IPS DF 6.9 (cell line): ENCODE results near the gene CNOT1.

Experiments used
- DNase-seq: peaks from one replicate; pipeline ENCODE4 v3.0.0-alpha.2; 2013; ENCODE audit warnings: low read depth, low spot score
- H3K27ac ChIP-seq: one replicate; pipeline ENCODE4 v1.5.1; 2013; ENCODE audit warnings: low read length, control low read depth
- H3K27me3 ChIP-seq: 2 replicates; pipeline ENCODE4 v1.6.1; 2013; ENCODE audit warnings: mild to moderate bottlenecking, low read length; ENCODE audit not compliant: control insufficient read depth, insufficient read depth
- H3K36me3 ChIP-seq: 2 replicates; pipeline ENCODE4 v1.6.1; 2013; ENCODE audit warnings: low read length; ENCODE audit not compliant: control insufficient read depth, insufficient read depth
- H3K4me1 ChIP-seq: 2 replicates; pipeline ENCODE4 v1.6.1; 2013; ENCODE audit warnings: low read length; ENCODE audit not compliant: control insufficient read depth, insufficient read depth
- H3K4me3 ChIP-seq: 2 replicates; pipeline ENCODE4 v1.5.1; 2013; ENCODE audit warnings: mild to moderate bottlenecking, low read length
- H3K9me3 ChIP-seq: 2 replicates; pipeline ENCODE4 v1.6.1; 2013; ENCODE audit warnings: low read length, inconsistent platforms; ENCODE audit not compliant: control insufficient read depth, insufficient read depth
- WGBS: extraction: QIAGEN DNeasy Blood & Tissue Kit; methylation state at CpG from one replicate; pipeline ENCODE4 v1.1.7; 2013; ENCODE audit warnings: mixed read lengths, missing lambda C conversion rate; ENCODE audit not compliant: insufficient read length, insufficient coverage; 5-methylcytosine and 5-hydroxymethylcytosine counted together

CNOT1 gene

DNA sequence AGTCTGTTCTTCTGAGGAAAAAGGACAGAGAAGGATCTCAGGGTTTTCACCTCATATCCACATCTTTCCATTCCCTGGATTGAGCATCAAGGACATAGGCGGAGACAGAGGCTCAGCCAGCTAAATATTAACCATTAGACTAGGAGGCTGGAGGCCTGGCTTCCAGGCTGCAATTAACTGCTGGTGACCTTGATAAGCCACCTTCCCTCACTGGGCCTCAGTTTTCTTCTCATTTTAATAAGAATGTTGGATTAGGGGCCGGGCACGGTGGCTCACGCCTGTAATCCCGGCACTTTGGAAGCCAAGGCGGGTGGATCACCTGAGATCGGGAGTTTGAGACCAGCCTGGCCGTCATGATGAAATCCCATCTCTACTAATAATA is 25.6 kb upstream of the CNOT1 start:
- DNase-seq = no peak
- no peaks in the 10 kb centered on the region for H3K36me3 ChIP-seq
- no peaks in the 10 kb centered on the region for H3K9me3 ChIP-seq
- H3K4me3 ChIP-seq = no peak overlapping the region
- no peaks in the 10 kb centered on the region; the same call in 1 of the 2 replicates for H3K4me1 ChIP-seq
- no peaks in the 10 kb centered on the region for H3K27me3 ChIP-seq
- no peak overlapping the region for H3K27ac ChIP-seq
- no CpG with 5 or more reads among the region's 8 CpGs for WGBS

DNA sequence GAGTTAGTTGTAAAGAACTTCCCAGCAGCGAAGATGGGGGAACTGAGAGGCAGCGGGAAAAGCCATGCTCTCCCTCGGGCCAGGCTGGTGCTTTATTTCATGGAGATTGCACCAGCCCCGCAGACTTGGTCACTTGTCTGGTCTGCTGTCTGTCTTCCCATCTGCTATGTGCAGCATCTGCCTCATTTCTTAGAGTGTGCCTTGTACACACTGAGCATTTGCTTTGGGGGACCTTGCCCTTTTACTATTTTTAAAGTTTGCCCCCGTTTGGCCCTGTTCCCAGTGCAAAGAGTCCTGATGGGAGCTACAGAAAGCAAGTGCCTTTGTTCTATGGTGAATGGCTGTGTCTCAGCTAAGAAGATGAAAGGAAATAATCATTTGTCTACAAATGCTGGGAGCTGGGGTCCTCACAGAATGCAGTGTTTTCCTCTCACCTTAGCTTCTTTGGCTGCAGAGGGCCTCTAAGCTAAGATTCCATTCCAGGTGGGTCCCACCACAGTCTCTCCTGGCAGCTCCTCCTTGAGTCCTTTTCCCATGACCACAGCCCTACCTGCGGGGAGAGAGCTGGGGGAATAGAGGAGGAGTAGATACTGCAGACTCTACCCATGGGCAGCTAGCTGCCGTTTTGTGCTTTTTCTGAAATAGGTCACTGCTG is 25.1 kb upstream of the CNOT1 start:
- no CpG with 5 or more reads among the region's 7 CpGs for WGBS
- no peak for DNase-seq
- Histone ChIP-seq H3K9me3 (no peaks in the 10 kb centered on the region), H3K4me3 (no peak overlapping the region), H3K4me1 (no peaks in the 10 kb centered on the region; the same call in 1 of the 2 replicates), H3K27me3 (no peaks in the 10 kb centered on the region), H3K27ac (no peak overlapping the region), H3K36me3 (no peaks in the 10 kb centered on the region)

GRCh38 chr16:58652741-58653140 is 23.1 kb upstream of the CNOT1 start:
- Histone ChIP-seq H3K9me3 (no peaks in the 10 kb centered on the region), H3K36me3 (no peaks in the 10 kb centered on the region), H3K27ac (no peak overlapping the region), H3K4me3 (no peak overlapping the region), H3K27me3 (no peaks in the 10 kb centered on the region), H3K4me1 (no peaks in the 10 kb centered on the region; the same call in 1 of the 2 replicates)
- WGBS = no CpG with 5 or more reads among the region's 3 CpGs
- DNase-seq = peak; percentile 87

DNA sequence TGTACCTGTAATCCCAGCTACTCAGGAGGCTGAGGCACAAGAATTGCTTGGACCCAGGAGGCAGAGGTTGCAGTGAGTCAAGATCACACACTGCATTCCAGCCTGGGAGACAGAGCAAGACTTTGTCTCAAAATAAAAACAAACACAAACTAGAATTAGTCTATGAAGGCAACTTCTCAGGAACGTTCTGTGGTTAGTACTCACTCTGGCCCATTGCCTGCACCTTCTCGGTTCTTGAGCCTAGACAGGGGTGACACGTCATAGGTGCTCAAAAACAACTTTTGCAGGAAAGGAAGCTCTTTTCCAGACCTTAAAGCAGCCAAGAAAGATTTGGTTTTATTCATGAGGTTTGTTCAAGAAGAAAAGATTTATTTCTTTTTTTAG is 22.3 kb upstream of the CNOT1 start:
- no peaks in the 10 kb centered on the region for H3K27me3 ChIP-seq
- no peak overlapping the region for H3K27ac ChIP-seq
- no CpG with 5 or more reads among the region's 3 CpGs for WGBS
- H3K9me3 ChIP-seq = no peaks in the 10 kb centered on the region
- H3K4me3 ChIP-seq = no peak overlapping the region
- no peaks in the 10 kb centered on the region; the same call in 1 of the 2 replicates for H3K4me1 ChIP-seq
- H3K36me3 ChIP-seq = no peaks in the 10 kb centered on the region
- no peak for DNase-seq

GRCh38 chr16:58649707-58650106 is 20.1 kb upstream of the CNOT1 start:
- Histone ChIP-seq H3K27me3 (no peaks in the 10 kb centered on the region), H3K36me3 (no peaks in the 10 kb centered on the region), H3K9me3 (no peaks in the 10 kb centered on the region), H3K27ac (no peak overlapping the region), H3K4me3 (no peak overlapping the region), H3K4me1 (no peaks in the 10 kb centered on the region; the same call in 1 of the 2 replicates)
- no CpG with 5 or more reads among the region's 3 CpGs for WGBS
- DNase-seq = no peak

- no peaks in the 10 kb centered on the region for H3K36me3 ChIP-seq
- no peak for DNase-seq
- no CpG with 5 or more reads among the region's 4 CpGs for WGBS
- H3K4me3 ChIP-seq = no peak overlapping the region
- H3K27ac ChIP-seq = no peak overlapping the region
- no peaks in the 10 kb centered on the region for H3K9me3 ChIP-seq
- H3K27me3 ChIP-seq = no peaks in the 10 kb centered on the region
- H3K4me1 ChIP-seq = no peaks in the 10 kb centered on the region
Observed at GRCh38 chr16:58647107-58647506, 17.5 kb upstream of the CNOT1 start.

DNA sequence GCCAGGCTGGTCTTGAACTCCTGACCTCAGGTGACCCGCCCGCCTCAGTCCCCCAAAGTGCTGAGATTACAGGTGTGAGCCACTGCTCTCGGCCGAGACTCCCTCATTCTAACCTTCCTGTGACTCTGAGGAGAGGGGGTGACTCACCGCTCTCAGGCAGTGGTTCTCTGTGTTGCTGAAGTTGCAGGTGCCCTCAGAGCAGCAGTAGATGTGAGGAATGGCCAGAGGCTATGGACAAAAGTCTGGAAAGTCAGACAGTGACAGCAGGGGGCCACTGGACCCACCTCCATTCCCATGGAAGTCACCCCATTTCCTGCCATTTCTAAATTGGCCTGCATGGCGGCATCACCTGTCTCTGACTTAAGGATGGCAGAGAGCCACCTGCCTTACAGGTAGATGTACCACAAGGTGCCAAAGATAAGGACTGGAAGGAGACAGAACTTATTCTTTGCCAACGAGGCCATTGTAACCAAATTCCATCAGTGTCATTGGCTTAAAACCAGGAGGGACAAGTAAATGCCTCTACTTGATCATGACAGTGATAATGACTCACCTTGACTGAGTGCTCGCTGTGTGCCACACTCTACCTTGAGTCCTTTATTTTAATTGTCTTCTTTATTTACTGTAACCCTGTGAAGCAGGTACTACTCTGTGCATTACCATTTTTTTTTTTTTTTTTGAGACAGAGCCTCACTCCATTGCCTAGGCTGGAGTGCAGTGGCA is 15.3 kb upstream of the CNOT1 start:
- H3K27ac ChIP-seq = no peak overlapping the region
- WGBS = no CpG with 5 or more reads among the region's 8 CpGs
- H3K4me3 ChIP-seq = no peak overlapping the region
- H3K36me3 ChIP-seq = no peaks in the 10 kb centered on the region
- no peaks in the 10 kb centered on the region for H3K27me3 ChIP-seq
- no peaks in the 10 kb centered on the region for H3K4me1 ChIP-seq
- no peak for DNase-seq
- no peaks in the 10 kb centered on the region for H3K9me3 ChIP-seq

DNA sequence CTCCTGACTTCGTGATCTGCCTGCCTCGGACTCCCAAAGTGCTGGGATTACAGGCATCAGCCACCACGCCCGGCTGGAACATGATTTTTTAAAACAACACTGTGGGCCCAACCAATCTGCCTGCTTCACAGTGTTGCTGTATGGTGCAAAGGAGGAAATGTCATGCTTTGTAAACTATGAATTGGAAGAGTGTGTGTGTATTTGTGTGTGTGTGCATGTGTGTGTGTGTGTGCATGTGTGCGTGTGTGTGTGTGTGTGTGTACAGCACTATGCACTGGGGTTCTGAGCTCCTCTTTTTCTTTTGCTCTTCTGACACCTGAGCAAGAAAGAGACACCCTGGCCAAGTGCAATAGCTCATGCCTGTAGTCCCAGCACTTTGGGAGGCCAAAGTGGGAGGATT is 14.5 kb upstream of the CNOT1 start:
- no peaks in the 10 kb centered on the region for H3K27me3 ChIP-seq
- H3K9me3 ChIP-seq = no peaks in the 10 kb centered on the region
- no peaks in the 10 kb centered on the region for H3K36me3 ChIP-seq
- no CpG with 5 or more reads among the region's 5 CpGs for WGBS
- H3K4me1 ChIP-seq = no peaks in the 10 kb centered on the region
- DNase-seq = no peak
- H3K4me3 ChIP-seq = no peak overlapping the region
- no peak overlapping the region for H3K27ac ChIP-seq

GRCh38 chr16:58640949-58641348 is 11.3 kb upstream of the CNOT1 start:
- H3K27me3 ChIP-seq = no peaks in the 10 kb centered on the region
- no peaks in the 10 kb centered on the region for H3K36me3 ChIP-seq
- H3K9me3 ChIP-seq = no peaks in the 10 kb centered on the region
- no peak for DNase-seq
- no CpG with 5 or more reads among the region's 5 CpGs for WGBS
- H3K4me1 ChIP-seq = no peaks in the 10 kb centered on the region
- H3K4me3 ChIP-seq = no peak overlapping the region
- H3K27ac ChIP-seq = no peak overlapping the region

DNA sequence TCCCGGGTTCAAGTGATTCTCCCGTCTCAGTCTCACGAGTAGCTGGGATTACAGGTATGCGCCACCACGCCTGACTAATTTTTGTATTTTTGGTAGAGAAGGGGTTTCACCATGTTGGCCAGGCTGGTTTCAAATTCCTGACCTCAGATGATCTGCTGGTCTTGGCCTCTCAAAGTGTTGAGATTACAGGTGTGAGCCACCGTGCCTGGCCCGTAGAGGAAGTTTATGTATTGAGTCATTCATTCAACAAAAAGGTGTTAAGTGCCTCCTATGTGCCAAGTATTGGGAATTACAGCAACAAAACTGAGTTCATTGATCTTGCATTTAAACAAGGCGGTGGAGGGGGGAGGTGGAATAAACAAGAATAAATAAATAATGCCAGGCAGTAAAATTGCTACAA is 10.2 kb upstream of the CNOT1 start:
- Histone ChIP-seq H3K27ac (no peak overlapping the region), H3K4me1 (no peaks in the 10 kb centered on the region), H3K4me3 (no peak overlapping the region), H3K36me3 (no peaks in the 10 kb centered on the region), H3K9me3 (no peaks in the 10 kb centered on the region), H3K27me3 (no peaks in the 10 kb centered on the region)
- no CpG with 5 or more reads among the region's 8 CpGs for WGBS
- DNase-seq = no peak

- no peaks in the 10 kb centered on the region for H3K4me1 ChIP-seq
- H3K27me3 ChIP-seq = no peaks in the 10 kb centered on the region
- DNase-seq = no peak
- WGBS = no CpG with 5 or more reads among the region's 4 CpGs
- H3K27ac ChIP-seq = no peak overlapping the region
- H3K36me3 ChIP-seq = no peaks in the 10 kb centered on the region
- no peaks in the 10 kb centered on the region for H3K9me3 ChIP-seq
- H3K4me3 ChIP-seq = no peak overlapping the region
Observed at GRCh38 chr16:58639230-58639629, 9.6 kb upstream of the CNOT1 start.
